HEK293 (cell line): ENCODE results near the gene SCAF4.

ENCODE experiments used
- ATF2 ChIP-seq: fragments of 450-650 bp; formaldehyde crosslinking; IDR thresholded peaks from 2 replicates; pipeline ENCODE4 v1.5.1; 2016; ENCODE audit warnings: missing biosample characterization, missing genetic modification characterization, low read depth
- EGR2 ChIP-seq: fragments of 450-650 bp; formaldehyde crosslinking; IDR thresholded peaks from 2 replicates; pipeline ENCODE4 v1.5.1; 2016; ENCODE audit warnings: low read depth, missing biosample characterization, missing genetic modification characterization
- HIC1 ChIP-seq: fragments of 450-650 bp; formaldehyde crosslinking; IDR thresholded peaks from 2 replicates; pipeline ENCODE4 v1.5.1; 2016; ENCODE audit warnings: missing biosample characterization, missing genetic modification characterization
- KLF10 ChIP-seq: fragments of 450-650 bp; IDR thresholded peaks from 2 replicates; pipeline ENCODE4 v1.5.1; 2018; ENCODE audit warnings: missing biosample characterization, mild to moderate bottlenecking, missing genetic modification characterization
- OSR2 ChIP-seq: fragments of 450-650 bp; formaldehyde crosslinking; IDR thresholded peaks from 2 replicates; pipeline ENCODE4 v1.5.1; 2016; ENCODE audit warnings: missing biosample characterization, missing genetic modification characterization
- PBX3 ChIP-seq: sonication (generic); formaldehyde crosslinking; IDR thresholded peaks from 2 replicates; pipeline ENCODE4 v1.8.1; 2022; ENCODE audit warnings: mild to moderate bottlenecking, moderate library complexity, missing genetic modification reagents
- PRDM10 ChIP-seq: fragments of 450-650 bp; formaldehyde crosslinking; IDR thresholded peaks from 2 replicates; pipeline ENCODE4 v1.5.1; 2016; ENCODE audit warnings: missing biosample characterization, missing genetic modification characterization
- REPIN1 ChIP-seq: fragments of 450-650 bp; formaldehyde crosslinking; IDR thresholded peaks from 2 replicates; pipeline ENCODE4 v1.5.1; 2017; ENCODE audit warnings: missing biosample characterization, missing genetic modification characterization, low read depth
- YY1 ChIP-seq: fragments of 450-650 bp; formaldehyde crosslinking; IDR thresholded peaks from 2 replicates; pipeline ENCODE4 v1.5.1; 2018; ENCODE audit warnings: missing biosample characterization, missing genetic modification characterization
- YY2 ChIP-seq: fragments of 450-650 bp; formaldehyde crosslinking; IDR thresholded peaks from 2 replicates; pipeline ENCODE4 v1.5.1; 2016; ENCODE audit warnings: missing biosample characterization, missing genetic modification characterization
- ZBTB44 ChIP-seq: fragments of 450-650 bp; IDR thresholded peaks from 2 replicates; pipeline ENCODE4 v1.5.1; 2018; ENCODE audit warnings: missing biosample characterization, mild to moderate bottlenecking, missing genetic modification characterization
- ZBTB48 ChIP-seq: fragments of 450-650 bp; formaldehyde crosslinking; IDR thresholded peaks from 2 replicates; pipeline ENCODE4 v1.5.1; 2016; ENCODE audit warnings: missing biosample characterization, missing genetic modification characterization
- ZFP37 ChIP-seq: fragments of 450-650 bp; formaldehyde crosslinking; IDR thresholded peaks from 2 replicates; pipeline ENCODE4 v1.5.1; 2016; ENCODE audit warnings: missing biosample characterization, missing genetic modification characterization
- ZNF112 ChIP-seq: fragments of 450-650 bp; formaldehyde crosslinking; IDR thresholded peaks from 2 replicates; pipeline ENCODE4 v1.5.0; 2017; ENCODE audit warnings: missing biosample characterization, missing genetic modification characterization
- ZNF138 ChIP-seq: fragments of 450-650 bp; formaldehyde crosslinking; IDR thresholded peaks from 2 replicates; pipeline ENCODE4 v1.5.1; 2016; ENCODE audit warnings: missing biosample characterization, missing genetic modification characterization, borderline replicate concordance
- ZNF140 ChIP-seq: fragments of 450-650 bp; formaldehyde crosslinking; IDR thresholded peaks from 2 replicates; pipeline ENCODE4 v1.5.1; 2016; ENCODE audit warnings: missing biosample characterization, missing genetic modification characterization
- ZNF184 ChIP-seq: fragments of 450-650 bp; IDR thresholded peaks from 2 replicates; pipeline ENCODE4 v1.5.1; 2018; ENCODE audit warnings: missing biosample characterization, mild to moderate bottlenecking, missing genetic modification characterization
- ZNF341 ChIP-seq: fragments of 450-650 bp; formaldehyde crosslinking; IDR thresholded peaks from 2 replicates; pipeline ENCODE4; 2016; ENCODE audit warnings: low read depth, missing biosample characterization, missing genetic modification characterization
- ZNF394 ChIP-seq: fragments of 450-650 bp; formaldehyde crosslinking; IDR thresholded peaks from 2 replicates; pipeline ENCODE4 v1.5.1; 2016; ENCODE audit warnings: missing biosample characterization, missing genetic modification characterization, mild to moderate bottlenecking, moderate library complexity, borderline replicate concordance
- ZNF423 ChIP-seq: fragments of 450-650 bp; formaldehyde crosslinking; IDR thresholded peaks from 2 replicates; pipeline ENCODE4 v1.5.1; 2016; ENCODE audit warnings: missing biosample characterization, missing genetic modification characterization
- ZNF426 ChIP-seq: fragments of 450-650 bp; formaldehyde crosslinking; IDR thresholded peaks from 2 replicates; pipeline ENCODE4 v1.5.1; 2017; ENCODE audit warnings: missing biosample characterization, missing genetic modification characterization, mild to moderate bottlenecking, inconsistent platforms, moderate library complexity
- ZNF521 ChIP-seq: fragments of 450-650 bp; formaldehyde crosslinking; IDR thresholded peaks from 2 replicates; pipeline ENCODE4 v1.5.1; 2017; ENCODE audit warnings: missing biosample characterization, mild to moderate bottlenecking, missing genetic modification characterization
- ZNF530 ChIP-seq: fragments of 450-650 bp; formaldehyde crosslinking; IDR thresholded peaks from 2 replicates; pipeline ENCODE4 v1.5.1; 2016; ENCODE audit warnings: low read depth, missing biosample characterization, missing genetic modification characterization
- ZNF585B ChIP-seq: fragments of 450-650 bp; formaldehyde crosslinking; IDR thresholded peaks from 2 replicates; pipeline ENCODE4 v1.5.1; 2016; ENCODE audit warnings: missing biosample characterization, missing genetic modification characterization
- ZNF670 ChIP-seq: fragments of 450-650 bp; formaldehyde crosslinking; IDR thresholded peaks from 2 replicates; pipeline ENCODE4 v1.5.1; 2016; ENCODE audit warnings: missing biosample characterization, missing genetic modification characterization, low read depth
- ZNF768 ChIP-seq: fragments of 450-650 bp; formaldehyde crosslinking; IDR thresholded peaks from 2 replicates; pipeline ENCODE4 v1.5.1; 2018; ENCODE audit warnings: missing biosample characterization, mild to moderate bottlenecking, missing genetic modification characterization
- ZNF792 ChIP-seq: fragments of 450-650 bp; formaldehyde crosslinking; IDR thresholded peaks from 2 replicates; pipeline ENCODE4 v1.5.1; 2016; ENCODE audit warnings: missing biosample characterization, missing genetic modification characterization
- ZNF830 ChIP-seq: fragments of 450-650 bp; IDR thresholded peaks from 2 replicates; pipeline ENCODE4 v1.5.0; 2018; ENCODE audit warnings: missing biosample characterization, missing genetic modification characterization, low read depth, mild to moderate bottlenecking, moderate library complexity
- ZNF843 ChIP-seq: fragments of 450-650 bp; formaldehyde crosslinking; IDR thresholded peaks from 2 replicates; pipeline ENCODE4 v1.5.1; 2016; ENCODE audit warnings: missing biosample characterization, missing genetic modification characterization
- ZSCAN16 ChIP-seq: fragments of 450-650 bp; formaldehyde crosslinking; IDR thresholded peaks from 2 replicates; pipeline ENCODE4 v1.5.1; 2016; ENCODE audit warnings: missing biosample characterization, missing genetic modification characterization
- ZXDB ChIP-seq: fragments of 450-650 bp; formaldehyde crosslinking; IDR thresholded peaks from 2 replicates; pipeline ENCODE4 v1.5.1; 2016; ENCODE audit warnings: missing biosample characterization, missing genetic modification characterization

The SCAF4 gene

GRCh38 chr21:31668651-31669491, 63.0 kb downstream of the SCAF4 start (continued):
- no peak for TF ChIP-seq ZNF830
- no peak for TF ChIP-seq HIC1 (tag by site-specific recombination)
- TF ChIP-seq PBX3 (CRISPR knock-in tag), result no peak
- no peak for TF ChIP-seq ZSCAN16 (tag by site-specific recombination)
- no peak for TF ChIP-seq ZNF140
- no peak for TF ChIP-seq ZNF521 (tag by site-specific recombination)
- no peak for TF ChIP-seq ZBTB44 (tag by site-specific recombination)
- TF ChIP-seq KLF10 (tag by site-specific recombination), result 0 out of 2 replicates have a peak, but pooled peaks have one; percentile 33
- TF ChIP-seq EGR2 (tag by site-specific recombination), result no peak
- no peak for TF ChIP-seq ZNF394 (tag by site-specific recombination)
- no peak for TF ChIP-seq ZNF585B (tag by site-specific recombination)
- peak; percentile 50; the same call in 1 of the 2 replicates for TF ChIP-seq ZXDB (tag by site-specific recombination)
- no peak for TF ChIP-seq ZNF792 (tag by site-specific recombination)
- no peak for TF ChIP-seq PRDM10 (tag by site-specific recombination)
- no peak for TF ChIP-seq ZBTB48 (tag by site-specific recombination)
- TF ChIP-seq ZNF426 (tag by site-specific recombination), result no peak
- TF ChIP-seq ZNF112 (tag by site-specific recombination), result no peak
- TF ChIP-seq ZNF423, result no peak
- no peak for TF ChIP-seq ATF2 (tag by site-specific recombination)
- peak; percentile 36; the same call in 1 of the 2 replicates for TF ChIP-seq OSR2
- TF ChIP-seq ZNF184 (tag by site-specific recombination), result no peak
- TF ChIP-seq REPIN1, result no peak
- no peak for TF ChIP-seq YY1 (tag by site-specific recombination)
- TF ChIP-seq YY2, result no peak
- no peak for TF ChIP-seq ZNF768
- TF ChIP-seq ZNF843 (tag by site-specific recombination), result no peak; the same call in none of the 2 replicates
- TF ChIP-seq ZNF341 (tag by site-specific recombination), result no peak
- no peak for TF ChIP-seq ZNF670 (tag by site-specific recombination)
- no peak for TF ChIP-seq ZNF530 (tag by site-specific recombination)
- TF ChIP-seq ZNF138, result no peak
- no peak for TF ChIP-seq ZFP37 (tag by site-specific recombination)
- TF ChIP-seq, all 188 proteins: peak for 21
